HS-5 (cell line): ENCODE measurements around the gene AZIN2.
"Not testable (repeated sequence)": the region's sequence is repeated elsewhere in the genome, so short reads cannot be mapped to it uniquely, and the experiment has no call there.

ENCODE experiments used
- DNase-seq: peaks from one replicate; pipeline ENCODE4 v3.0.0-alpha.2; 2012; ENCODE audit warnings: low read depth

The AZIN2 gene

GRCh38 chr1:33080885-33081553 is at the start of gene AZIN2:
Gene AZIN2, plus strand, starts transcription at chr1:33081153. Its CDS starts 1,097 bp downstream, at chr1:33082250.
- peak; percentile 77 for DNase-seq

DNA sequence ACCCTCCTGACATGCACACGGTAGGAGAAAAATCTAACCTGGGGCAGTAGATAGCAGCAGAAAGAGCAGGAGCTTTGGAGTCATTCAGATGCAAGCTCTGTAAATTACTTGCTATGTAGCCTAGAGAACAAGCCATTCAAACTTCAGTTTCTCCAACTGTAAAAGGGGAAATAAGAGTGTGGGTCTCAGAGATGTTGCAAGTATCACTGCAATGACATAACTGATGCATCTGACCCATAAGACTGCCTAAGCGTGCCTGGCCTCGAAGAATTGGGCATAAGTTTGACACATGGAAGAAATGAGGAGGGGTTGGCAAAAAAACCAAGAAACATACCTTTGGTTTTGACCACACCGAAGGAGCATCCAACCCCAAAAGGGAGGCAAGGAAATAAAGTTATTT is 49.4 kb upstream of the AZIN2 start:
- DNase-seq: no peak

GRCh38 chr1:33032126-33032869 is 48.7 kb upstream of the AZIN2 start:
- no peak for DNase-seq

DNA sequence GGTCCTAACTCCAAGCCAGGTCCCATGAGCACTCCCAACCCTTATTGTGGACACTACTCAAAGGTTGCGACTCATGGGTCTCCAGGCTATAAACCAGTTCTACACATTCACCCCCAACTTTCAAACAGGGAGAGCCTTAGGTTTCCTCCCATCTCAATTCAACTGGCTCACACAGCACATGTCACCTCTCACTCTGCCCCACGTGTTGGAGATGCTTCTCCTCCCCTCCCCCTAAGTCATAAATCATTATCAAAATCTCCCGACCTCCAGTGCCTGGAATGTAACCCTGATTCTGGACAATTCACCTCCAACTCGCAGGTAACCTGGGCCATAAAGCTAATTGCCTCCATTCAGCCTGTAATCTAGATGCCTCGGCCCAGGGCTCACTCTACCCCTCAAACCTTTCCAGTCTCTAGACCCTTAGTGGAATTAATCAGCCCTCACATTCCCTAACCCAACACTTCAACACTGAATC is 44.9 kb upstream of the AZIN2 start:
- no peak for DNase-seq

DNA sequence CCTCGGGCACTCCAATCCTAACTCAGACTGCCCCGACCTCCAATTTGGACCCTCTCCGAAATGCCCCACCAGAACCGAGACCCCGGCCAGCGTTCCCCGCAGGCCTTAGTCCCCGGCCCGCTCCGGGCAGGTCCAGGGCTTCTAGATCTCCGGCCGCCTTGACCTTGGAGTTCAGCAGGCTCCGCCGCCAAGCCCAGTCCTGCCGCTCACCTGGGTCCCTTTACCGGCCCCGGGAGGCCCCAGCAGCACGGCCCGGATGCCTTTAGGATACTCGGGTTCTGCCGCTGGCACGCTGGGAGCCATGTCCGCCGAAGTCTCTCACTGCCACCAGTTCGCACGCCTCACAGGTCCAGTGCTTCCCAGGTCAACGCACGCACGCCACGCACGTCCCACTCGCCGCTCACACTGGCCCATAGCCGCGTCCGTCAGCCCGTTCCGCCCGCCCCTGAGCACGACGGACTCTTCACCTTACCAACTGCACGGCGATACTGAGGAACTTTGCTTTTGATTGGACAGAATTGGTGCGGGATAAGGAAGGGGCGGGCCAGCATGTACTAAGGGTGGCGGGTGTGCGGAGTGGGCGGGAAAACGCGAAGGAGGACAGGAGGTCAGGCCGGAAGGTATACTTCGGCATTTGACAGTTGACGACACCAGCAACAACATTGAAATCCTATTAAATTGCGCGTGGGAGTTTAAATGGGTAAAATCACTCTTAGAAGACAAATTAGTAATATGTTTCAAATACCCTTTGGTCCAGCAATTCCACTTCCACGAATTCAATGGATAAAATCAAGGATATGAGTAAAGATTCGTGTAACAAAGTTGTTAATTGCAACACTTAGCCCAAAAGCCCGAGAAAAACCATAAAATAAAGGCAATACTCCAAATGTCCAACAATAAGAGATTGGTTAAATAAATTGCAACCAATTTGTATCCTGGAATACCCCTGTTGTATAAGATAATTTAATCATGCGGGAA is 44.1 kb upstream of the AZIN2 start, which contains the start of gene AK2:
TSS of gene AK2 (minus strand) at position 358 of the 978 bp plus-strand sequence. CDS start at position 303, 55 bp downstream.
- DNase-seq: peak; percentile 96

DNA sequence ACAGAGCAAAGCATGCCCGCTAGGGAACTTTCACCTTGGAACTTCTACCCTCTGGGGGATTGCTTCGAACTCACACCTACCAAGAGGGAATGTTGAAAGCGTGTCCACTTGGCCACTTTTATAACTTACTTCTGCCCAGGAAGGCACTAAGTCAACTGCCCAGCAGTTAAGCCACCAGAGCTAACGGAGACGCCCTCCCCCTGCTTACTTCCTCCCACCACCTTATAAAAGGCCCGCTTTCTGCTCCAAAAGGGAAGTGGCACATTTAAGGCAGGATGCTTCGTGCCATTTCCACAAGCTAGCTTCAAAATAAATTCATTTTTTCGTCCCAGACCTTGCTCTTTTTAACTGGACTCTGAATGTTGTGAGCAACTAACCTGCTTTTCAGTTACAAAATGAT is 41.1 kb upstream of the AZIN2 start:
- DNase-seq: no peak

GRCh38 chr1:33041026-33041425 is 39.9 kb upstream of the AZIN2 start:
- no peak for DNase-seq

- no peak for DNase-seq
Measured at GRCh38 chr1:33042831-33043230, 38.1 kb upstream of the AZIN2 start.

- DNase-seq: no peak
Measured at GRCh38 chr1:33043267-33044092, 37.5 kb upstream of the AZIN2 start.

- no peak for DNase-seq
Measured at GRCh38 chr1:33045246-33045645, 35.7 kb upstream of the AZIN2 start.

DNA sequence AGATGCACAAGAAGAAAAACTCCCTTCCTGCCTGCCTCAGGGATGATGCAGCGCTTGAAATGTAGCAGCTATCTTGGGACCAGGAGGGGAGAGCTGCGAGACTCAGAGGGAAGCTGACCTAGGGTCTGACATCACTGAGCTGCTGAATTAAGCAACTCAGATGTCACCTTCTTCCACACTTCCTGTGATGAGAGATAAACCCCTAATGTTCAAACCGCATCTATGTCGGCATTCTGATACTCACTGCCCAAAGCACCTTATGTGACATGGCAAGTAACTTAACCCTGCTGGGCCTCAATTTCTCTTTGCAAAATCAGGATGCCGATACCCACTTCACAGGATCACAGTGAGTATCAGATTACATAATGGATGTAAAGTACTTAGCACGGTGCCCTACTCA is 35.1 kb upstream of the AZIN2 start:
- no peak for DNase-seq

DNA sequence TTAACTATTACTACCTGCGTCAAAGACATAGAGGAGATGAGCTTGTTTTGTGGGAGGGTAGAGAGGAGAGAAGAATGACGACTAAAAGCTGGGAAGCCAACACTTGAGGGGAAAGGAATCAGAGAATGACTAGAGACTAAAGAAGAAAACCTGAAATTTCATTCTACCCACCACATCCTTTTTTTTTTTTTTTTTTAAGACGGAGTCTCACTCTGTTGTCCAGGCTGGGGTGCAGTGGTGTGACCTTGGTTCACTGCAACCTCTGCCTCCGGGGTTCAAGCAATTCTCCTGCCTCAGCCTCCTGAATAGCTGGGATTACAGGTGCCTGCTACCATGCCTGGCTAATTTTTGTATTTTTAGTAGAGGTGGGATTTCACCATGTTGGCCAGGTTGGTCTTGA is 34.7 kb upstream of the AZIN2 start:
- DNase-seq: not testable (repeated sequence)

GRCh38 chr1:33047290-33047689 is 33.7 kb upstream of the AZIN2 start:
- no peak for DNase-seq

GRCh38 chr1:33047839-33048305 is 33.1 kb upstream of the AZIN2 start:
- peak; percentile 15 for DNase-seq

DNA sequence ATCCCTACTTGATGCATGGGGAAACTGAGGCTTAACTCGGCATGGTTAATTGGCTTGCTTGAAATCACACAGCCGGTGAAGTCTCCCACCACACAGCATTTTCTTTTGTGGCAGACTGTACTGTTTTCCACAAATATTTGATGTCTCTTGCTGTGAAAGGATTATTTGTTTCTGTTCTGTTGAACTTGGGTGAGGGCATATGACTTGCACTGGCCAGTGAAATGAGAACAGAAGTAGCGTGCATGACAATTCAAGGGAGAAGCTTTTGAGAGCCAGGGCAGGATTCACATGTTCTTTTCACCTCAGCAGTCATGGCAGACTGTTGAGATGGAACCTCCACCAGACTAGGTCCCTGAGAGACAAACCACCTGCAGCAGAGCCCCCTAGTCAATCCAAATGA is 32.5 kb upstream of the AZIN2 start:
- DNase-seq: no peak

DNA sequence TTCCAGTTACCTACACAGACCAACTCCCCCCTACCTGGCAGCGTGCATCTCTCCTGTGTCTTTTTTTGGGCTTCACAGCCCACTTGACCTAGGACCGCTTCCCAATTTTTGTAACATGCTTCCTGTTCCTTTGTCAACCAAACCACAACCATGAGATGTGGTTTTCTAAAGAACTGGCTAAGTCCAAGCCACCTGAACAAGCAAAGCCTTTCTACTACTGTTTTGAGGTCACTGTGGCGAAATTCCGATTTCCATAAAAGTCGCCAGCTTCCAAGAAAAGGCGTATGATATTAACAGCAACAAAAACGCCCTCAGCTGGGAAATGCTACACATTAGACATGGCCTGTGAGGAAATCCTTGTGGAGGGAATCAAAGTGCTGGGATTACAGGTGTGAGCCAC is 31.6 kb upstream of the AZIN2 start:
- DNase-seq: no peak

DNA sequence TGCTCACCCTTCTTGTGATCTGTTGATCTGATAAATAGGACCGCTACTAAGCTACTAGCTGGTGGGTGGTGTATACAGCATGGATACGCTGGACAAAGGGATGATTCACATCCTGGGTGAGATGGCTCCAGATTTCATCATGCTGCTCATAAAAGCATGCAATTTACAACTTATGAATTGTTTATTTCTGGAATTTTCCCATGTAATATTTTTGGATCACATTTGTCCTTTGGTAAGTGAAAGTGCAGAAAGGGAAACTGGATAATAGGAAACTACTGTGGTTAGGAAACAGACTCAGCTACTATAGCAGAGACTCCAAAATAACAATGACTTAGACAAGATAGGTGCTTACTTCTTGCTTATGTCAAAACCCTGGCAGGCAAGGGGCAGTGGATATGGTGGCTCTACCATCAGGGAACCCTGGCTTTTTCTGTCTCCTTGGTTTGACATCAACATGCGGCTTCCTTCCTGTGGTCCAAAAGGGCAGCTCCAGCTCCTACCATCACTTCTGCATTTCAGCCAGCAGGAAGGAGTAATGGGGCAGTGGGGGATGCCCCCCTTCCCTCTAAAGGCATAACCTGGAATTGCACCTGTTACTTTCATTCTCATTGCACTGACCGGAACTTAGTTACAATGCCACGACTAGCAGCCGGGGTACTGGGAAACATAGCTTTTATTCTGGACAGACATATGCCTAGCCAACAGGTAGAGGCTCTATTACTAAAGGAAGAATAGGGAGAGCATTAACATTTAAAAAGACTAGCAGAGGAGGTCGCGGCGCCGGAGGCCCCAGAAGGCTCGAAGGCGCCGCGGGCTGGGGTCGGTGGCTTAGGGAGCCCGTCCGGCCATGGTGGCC is 30.5 kb upstream of the AZIN2 start:
- DNase-seq: no peak

- DNase-seq: no peak
Measured at GRCh38 chr1:33055210-33056008, 25.5 kb upstream of the AZIN2 start.

DNA sequence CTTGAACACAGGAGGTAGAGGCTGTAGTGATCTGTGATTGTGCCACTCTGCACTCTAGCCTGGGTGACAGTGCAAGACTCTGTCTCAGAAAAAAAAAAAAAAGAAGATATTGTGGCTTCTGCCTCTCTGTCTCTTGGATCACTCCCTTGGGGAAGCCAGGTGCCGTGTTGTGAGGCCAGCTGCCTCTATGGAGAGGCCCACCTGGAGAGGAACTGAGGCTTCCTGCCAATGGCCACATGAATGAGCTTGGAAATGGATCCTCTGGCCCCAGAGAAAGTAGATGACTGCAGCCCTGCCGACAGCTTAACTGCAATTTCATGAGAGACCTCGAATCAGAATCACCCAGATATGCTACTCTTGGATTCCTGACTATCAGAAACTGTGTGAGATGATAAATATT is 24.5 kb upstream of the AZIN2 start:
- DNase-seq: no peak
